Measurements from ENCODE around the gene DYTN.
"Not testable (repeated sequence)": the region's sequence is repeated elsewhere in the genome, so short reads cannot be mapped to it uniquely, and the experiment has no call there.

The DYTN gene, protein sequence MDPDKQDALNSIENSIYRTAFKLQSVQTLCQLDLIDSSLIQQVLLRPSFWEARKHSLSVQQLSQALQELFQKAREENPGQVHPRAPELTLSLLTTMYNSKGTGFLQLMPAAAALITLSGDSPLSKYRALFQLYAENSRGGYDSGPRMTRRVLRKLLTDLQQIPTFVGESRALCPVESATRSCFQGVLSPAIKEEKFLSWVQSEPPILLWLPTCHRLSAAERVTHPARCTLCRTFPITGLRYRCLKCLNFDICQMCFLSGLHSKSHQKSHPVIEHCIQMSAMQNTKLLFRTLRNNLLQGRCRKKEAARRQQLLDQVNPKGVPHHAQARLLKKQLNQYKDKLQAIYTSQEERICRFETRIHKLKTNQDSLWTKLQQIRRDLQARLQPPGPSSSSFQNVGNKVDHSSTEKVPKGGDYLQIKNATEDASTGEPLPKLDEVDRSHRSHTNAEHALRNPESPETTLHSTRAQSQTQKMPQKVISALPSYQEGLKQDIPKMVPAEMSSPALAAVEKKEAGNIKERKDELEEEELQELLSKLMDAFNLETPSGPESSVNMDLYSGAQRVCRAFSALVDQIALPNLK

GRCh38 chr2:206718296-206718695, at the start of gene DYTN:
Gene DYTN (minus strand): TSS chr2:206718396. CDS start chr2:206718279, 117 bp downstream.
- no peak for DNase-seq (ENCODE audit: extremely low read depth in 1 of 2, low read depth in 1 of 2)

- DNase-seq (ENCODE audit: extremely low read depth in 1 of 2, low read depth in 1 of 2) = no peak
Measured at GRCh38 chr2:206766057-206766930, 48.1 kb upstream of the DYTN start.

DNA sequence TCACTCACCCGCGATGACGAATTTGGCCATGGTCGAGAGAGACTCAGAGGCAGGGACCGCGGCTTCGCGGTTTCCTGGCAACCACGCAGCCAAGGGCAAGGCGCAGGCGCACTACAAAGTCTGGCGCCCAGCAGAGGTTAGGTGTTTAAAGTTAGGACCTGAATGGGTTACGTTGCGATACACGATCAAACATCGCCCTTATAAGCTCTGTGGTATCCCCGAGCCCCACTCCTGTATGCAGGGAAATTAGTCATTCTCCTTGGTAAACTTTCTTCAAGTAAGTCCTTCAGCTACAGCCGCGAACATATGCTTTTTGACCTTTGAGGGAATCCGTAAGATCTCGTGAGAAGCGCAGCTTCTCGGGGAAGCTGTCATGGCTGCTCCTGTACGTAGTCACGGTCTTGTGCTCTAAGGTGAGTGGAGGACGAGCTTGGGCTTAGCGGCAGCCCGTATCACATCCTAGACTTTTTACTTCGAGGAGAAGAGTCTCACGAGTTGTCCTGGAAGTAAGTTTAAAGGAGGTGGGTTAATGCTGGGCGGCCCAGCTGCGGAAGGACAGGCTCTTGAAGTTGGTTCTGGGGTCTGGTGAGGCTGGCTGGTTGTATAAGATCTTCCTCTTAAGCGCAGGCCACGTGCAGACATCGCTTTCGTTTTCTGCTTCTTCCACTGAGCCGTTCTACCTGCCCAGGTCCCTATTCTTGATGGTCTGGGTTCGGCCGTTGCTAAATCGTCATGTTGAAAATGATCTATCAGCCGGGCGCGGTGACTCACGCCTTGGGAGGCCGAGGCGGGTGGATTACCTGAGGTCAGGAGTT, 47.3 kb upstream of the DYTN start, which contains the start of the genes FASTKD2 and MDH1B:
FASTKD2 (plus strand) TSS at position 365 of the 815 bp plus-strand sequence. CDS start 1,088 bp downstream, outside the sequence.
MDH1B (minus strand) TSS at position 87 of the 815 bp plus-strand sequence; CDS start at position 30, 57 bp downstream.
- peak; percentile 56 to 63 for DNase-seq (ENCODE audit: extremely low read depth in 1 of 2, low read depth in 1 of 2)

DNA sequence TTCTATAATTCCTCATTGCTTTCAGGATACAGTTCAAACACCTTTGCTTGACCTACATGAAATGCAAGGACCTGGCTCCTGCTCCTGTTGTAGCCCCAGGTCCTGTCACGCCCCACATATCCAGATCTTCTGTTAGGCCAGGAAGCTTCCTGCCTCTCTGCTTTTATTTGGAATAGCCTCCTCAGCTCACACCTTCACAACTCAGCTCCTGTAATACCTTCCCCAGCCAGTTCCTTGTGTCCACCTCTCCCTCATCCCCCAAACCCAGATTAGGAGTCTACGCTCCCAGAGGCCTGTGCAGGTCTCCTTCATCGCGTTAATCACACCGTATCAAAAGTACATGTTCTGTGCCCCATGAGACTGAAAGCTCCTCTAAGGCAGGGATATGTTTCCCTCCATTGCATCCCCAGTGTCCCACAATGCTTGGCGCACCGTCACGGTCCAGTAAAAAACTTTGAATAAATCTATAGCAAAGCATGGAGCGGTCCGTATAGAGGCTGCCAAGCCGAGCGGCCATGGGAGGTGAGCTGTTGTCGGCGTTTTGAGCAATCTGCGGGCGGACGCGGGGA, 46.6 kb upstream of the DYTN start:
- DNase-seq (ENCODE audit: extremely low read depth in 1 of 2, low read depth in 1 of 2) = no peak

DNA sequence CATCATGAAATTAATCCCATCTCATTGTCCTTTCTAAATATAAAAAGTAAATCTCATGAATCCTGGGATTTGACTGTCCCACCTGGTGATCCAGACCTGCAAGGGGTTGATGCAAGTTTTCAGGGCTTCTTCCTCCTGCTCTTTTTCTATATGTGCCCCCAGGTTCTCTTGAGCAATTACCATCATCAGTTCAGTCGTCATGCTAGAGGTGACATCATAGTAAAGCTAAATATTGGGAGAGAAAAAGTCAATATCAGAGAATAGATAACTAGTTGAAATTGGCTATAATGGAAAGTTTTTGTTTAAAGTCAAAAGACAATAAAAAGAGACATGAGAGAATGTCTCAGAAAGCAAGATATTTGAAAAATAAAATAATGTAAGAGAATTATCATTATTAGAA, 38.6 kb upstream of the DYTN start:
- DNase-seq (ENCODE audit: extremely low read depth in 1 of 2, low read depth in 1 of 2) = no peak

DNA sequence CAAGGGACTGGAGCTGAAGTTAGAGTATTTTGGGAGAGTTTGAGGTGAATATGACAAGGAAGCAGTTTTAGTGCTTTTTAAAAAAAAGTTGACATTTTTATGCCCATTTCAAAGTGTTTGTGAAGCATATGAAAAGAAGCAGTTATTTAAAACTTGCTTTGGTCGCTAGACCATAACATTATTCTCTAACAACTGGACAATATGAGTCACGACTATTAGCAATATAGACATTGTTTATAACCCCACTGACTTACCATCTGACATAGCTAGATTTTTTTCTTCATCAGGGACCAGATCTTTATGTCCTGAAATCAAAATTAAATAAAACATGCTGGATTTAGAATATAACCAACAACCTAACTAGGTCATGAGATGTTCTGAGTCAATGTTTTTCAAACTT, 22.6 kb upstream of the DYTN start:
- DNase-seq (ENCODE audit: extremely low read depth in 1 of 2, low read depth in 1 of 2) = no peak

GRCh38 chr2:206739271-206739670, 21.1 kb upstream of the DYTN start:
- no peak for DNase-seq (ENCODE audit: extremely low read depth in 1 of 2, low read depth in 1 of 2)

DNA sequence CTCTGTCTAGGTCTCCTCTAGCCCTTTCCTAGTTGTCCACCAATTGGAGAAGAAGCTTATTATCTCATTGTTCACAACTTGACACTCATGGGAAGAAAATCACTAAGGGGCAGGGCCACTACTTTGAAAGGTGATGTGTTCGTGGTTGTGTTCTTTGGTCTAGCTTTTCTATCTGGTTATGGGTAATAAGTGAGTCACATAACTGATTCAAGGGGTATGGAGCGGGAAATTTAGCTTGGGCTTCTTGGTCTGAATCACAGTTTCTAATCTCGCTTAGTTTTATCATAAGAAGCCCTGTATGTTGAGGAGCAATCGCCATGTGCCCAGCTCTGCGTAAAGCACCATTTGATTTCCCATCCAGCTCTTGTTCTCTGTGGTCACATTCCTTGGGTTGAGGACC, 18.7 kb upstream of the DYTN start:
- no peak for DNase-seq (ENCODE audit: extremely low read depth in 1 of 2, low read depth in 1 of 2)

DNA sequence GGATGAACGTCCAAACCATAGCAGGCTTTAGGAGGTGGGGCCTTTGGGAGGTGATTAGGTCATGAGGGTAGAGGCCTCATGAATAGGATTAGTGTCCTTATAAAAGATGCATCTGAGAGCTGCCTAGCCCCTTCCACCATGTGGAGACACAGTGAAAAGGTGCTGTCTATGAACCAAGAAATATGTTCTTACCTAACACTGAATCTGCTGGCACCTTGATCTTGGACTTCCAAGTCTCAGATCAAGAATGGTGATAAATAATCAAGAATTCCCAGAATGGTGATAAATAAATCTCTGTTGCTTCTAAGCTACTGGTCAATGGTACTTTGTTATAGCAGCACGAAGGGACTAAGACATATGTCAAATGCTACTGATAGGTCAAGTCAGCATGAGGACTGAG, 15.1 kb upstream of the DYTN start:
- no peak for DNase-seq (ENCODE audit: extremely low read depth in 1 of 2, low read depth in 1 of 2)

DNA sequence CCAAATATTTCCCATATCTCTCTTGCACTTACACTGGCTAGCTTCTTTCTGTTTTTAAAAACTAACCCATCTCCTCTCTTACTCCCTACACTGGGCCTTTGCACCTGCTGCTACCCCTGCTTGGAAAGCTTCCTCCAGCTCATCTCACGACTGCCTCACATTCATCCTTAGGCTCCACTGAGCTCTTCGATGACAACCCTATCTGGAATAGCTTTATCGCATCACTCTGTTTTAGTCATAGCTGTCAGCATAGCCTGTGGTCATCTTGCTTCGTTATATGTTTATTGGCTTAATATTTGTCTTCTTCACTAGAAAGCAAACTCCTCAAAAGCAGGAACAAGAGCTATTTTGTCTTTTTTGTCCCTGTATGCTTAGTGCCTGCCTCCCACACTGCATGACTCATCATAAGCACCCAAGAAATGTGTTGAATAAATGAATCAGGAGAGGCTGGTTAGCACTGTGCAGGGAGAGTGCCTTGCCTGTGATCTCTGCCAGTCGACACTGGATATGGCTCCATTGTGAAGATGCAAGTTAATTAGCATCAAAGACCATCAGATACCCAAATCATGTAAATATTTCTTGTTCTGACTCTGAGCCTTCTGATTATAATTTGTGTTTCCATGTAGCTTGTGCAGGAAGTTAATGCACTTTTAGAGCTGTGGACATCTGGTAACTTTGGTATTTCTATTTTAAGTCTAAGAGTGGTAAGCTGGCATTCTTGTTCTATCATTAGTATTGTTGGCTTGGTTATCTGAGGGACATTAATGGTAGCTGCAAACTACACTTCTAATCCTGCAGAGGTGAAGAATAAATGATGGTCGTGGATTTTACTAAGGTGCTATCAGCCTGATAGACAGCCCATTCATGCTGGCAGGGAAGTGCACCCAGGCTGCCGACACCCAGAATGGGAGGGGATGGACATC, 10.3 kb upstream of the DYTN start:
- DNase-seq (ENCODE audit: extremely low read depth in 1 of 2, low read depth in 1 of 2) = no peak

- DNase-seq (ENCODE audit: extremely low read depth in 1 of 2, low read depth in 1 of 2) = no peak
Measured at GRCh38 chr2:206727287-206727686, 9.1 kb upstream of the DYTN start.

DNA sequence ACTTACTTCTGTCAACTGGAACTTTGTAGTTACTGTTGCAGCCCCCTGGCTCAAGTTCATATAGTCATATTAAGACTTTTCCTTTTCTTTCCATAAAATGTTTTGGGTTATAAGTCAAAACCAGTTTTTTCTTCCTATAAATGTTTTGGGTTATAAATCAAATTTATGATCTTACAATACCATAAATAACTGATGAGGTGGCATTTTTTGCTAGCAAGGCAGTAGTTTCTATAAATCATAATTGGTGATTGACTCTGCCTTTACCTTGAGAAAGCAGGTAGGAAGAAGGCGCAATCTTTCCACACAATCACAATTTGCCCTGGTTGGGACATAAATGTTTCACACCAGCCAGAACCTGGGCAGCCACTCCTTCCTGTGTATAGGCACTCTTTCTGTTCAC, 5.1 kb upstream of the DYTN start:
- no peak for DNase-seq (ENCODE audit: extremely low read depth in 1 of 2, low read depth in 1 of 2)

DNA sequence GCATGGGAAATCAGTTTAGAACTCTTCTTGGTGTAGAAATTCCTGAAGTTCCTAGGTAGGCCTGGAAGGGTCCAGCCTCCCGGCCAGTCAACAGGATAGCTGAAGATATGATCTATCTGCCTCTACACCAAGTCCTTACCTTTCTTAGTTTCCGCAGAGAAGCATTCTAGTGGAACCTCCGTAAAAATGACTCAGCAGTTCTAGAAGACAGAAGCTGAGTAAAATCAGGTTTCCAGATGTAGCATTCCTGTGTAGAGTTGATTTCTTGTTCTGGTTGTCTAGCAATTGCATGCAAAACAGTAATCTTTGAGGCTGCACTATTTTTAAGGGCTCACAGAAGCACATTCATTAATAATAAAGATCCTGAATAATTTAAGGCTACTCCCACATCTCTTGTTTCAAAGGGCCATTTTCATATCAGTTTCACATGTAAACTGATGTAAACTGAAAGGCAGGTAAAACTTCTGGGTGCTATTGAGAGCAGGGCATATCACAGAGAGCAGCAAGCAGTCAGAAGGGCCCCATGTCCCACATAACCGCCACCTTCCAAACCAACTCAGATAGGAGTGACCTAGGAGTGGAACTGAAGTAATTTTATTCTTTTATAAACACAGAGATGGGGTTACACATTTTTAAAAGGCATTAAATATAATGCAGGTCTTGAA, 3.2 kb upstream of the DYTN start:
- DNase-seq (ENCODE audit: extremely low read depth in 1 of 2, low read depth in 1 of 2) = no peak

DNA sequence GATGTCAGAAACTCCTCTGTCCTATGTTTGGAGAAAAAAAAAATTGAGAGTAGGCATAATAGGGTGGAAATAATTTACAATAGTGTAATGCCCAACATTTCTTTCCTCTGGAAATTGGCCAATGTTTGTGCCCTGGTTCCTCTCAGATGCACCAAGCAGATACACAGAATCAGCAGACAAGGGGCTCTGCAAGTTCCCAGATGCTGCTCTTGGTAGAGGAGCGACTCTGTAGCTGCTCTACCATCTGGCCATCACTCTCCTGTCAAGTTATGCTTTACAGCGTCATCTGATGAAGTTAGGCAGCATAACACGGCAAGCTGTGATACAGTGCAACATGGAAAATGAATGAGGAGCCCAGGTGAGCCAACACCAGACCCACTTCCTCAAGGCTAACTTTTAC, 1.6 kb downstream of the DYTN start:
- no peak for DNase-seq (ENCODE audit: extremely low read depth in 1 of 2, low read depth in 1 of 2)

DNA sequence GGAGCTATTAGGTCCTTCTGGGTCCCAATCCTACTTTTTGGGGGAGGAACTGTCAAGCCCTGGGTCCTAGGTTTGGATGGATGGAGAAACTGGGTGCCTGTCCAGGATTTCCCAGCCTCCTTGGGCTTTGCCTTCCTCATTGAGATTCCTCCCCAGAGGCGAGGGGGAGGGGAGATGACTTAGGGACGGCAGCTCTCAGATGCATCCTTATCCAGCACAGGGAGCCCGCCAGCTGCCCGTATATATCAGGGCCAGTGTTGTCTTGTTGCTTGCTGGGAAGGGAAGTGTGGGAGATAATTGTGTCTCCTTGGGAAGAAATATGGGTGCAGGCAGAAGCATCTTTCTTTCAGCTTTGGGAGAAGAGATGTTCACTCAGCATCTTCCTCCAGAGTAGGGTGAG, 3.0 kb downstream of the DYTN start:
- not testable (repeated sequence) for DNase-seq (ENCODE audit: extremely low read depth in 1 of 2, low read depth in 1 of 2)

GRCh38 chr2:206713746-206714145, 4.5 kb downstream of the DYTN start:
- DNase-seq (ENCODE audit: extremely low read depth in 1 of 2, low read depth in 1 of 2) = no peak

GRCh38 chr2:206708286-206708685, 9.9 kb downstream of the DYTN start:
- no peak for DNase-seq (ENCODE audit: extremely low read depth in 1 of 2, low read depth in 1 of 2)

DNA sequence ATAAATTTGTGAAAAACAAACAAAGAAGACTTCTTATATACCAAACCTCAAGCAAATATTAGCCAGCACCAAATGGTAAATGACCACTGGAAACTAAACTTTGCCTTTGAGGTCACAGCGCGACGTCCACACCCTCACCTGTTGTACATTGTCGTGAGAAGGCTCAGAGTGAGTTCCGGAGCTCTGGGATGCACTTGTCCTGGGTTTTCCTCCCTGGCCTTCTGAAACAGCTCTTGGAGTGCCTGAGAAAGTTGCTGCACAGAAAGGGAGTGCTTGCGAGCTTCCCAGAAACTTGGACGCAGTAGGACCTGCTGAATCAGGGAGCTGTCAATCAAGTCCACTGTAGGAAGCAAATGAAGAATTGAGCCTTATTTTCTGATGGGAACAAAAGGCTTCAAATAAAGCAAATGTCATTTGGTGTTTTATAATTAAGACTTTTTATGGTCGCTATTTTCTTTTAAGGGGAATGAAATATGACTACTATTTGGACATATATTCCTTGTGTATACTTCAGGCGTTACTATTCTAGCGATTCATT, 11.0 kb downstream of the DYTN start:
- DNase-seq (ENCODE audit: extremely low read depth in 1 of 2, low read depth in 1 of 2) = no peak
